A549 treated with Hydrocortisone at 1 μM for 4 hours (cell line): ENCODE results near the gene SMTNL2. TPM values are rescaled to one million over a fixed set of nuclear protein-coding genes. Genes with fewer than 3 reads are reported as not detected.

ENCODE experiments used
- total RNA-seq: library from RNA; stranded (reverse); fragments of 200-300 nt; extraction: Qiagen RNA extraction; gene quantifications from 5 replicates; pipeline ENCODE4 v1.2.3, GENCODE V29; 2022

SMTNL2 gene
- total RNA-seq = 0.18 to 0.77 TPM (median 0.40 TPM) in 5 replicates

DNA sequence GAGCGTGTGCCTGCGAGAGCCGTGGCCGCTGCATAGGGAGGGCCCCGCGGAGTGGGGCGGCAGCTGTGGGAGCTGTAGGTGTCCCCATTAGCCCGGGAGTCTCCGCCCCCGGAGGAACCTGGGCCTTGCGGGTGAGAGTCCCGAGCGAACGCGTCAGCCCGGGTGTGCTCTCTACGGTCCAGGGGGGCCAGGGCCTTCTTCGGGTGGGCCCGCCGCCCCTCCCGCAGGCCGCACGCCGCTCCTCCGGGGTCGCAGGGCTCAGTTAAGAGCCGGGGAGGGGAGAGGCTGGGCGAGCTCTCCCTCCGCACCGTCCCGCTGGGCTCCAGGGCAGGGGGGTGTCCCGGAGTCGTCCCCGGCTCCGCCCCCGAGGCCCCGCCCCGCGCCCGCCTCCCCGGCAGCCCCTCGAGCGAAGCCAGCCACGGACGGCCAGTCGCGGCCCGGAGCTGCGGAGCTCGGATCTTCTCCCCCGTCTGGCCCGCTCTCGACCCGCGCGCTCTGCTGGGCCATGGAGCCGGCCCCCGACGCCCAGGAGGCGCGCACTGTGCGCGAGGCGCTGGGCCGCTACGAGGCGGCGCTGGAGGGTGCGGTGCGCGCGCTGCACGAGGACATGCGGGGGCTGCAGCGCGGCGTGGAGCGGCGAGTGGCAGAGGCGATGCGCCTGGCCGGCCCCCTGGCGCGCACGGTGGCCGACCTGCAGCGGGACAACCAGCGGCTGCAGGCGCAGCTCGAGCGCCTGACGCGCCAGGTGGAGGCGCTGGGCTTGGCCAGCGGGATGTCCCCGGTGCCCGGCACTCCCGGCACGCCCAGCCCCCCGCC is at the start of gene SMTNL2:
SMTNL2 (plus strand) TSS at position 429 of the 816 bp plus-strand sequence; CDS start at position 506, 77 bp downstream.

DNA sequence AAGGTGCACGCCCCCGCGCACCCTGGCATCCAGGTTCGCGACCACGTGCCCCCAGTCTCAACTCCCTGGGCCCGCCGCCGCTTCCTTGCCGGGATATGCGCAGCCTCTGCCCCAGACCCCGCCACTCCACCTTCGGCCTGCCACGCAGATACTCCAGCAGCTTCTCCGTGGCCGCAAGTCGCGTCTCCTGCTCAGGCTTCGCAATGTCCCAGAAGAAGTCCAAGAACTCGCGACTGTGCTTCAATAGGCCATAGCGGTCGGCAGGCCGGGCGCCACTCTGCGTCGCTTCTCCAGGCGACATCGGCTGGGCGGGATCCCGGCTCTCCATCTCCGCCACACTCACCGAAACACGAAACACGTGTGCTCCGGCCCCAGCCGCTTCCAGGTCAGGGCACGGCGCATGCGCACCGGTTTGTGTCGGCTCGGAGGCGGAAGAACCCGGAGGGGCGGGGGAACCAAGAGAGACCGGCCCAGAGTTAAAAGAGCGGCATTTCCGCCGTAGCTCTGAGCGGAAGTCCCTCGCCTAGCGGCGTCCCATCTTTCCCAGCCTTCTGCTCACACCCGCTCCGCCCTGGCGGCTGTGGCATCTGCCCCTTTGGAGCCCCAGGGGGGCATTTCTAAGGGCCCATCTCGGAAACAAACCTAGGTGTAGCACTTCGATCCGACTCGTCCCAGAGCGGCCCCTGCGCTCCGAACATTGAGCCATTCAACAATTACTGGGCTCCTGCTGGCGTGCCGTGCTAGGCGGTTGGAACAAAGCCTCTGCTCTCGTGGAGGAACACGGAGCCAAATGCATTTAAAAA is 29.1 kb upstream of the SMTNL2 start, which contains the start of gene MYBBP1A:
MYBBP1A (minus strand) TSS at position 388 of the 803 bp plus-strand sequence; CDS start at position 328, 60 bp downstream.

DNA sequence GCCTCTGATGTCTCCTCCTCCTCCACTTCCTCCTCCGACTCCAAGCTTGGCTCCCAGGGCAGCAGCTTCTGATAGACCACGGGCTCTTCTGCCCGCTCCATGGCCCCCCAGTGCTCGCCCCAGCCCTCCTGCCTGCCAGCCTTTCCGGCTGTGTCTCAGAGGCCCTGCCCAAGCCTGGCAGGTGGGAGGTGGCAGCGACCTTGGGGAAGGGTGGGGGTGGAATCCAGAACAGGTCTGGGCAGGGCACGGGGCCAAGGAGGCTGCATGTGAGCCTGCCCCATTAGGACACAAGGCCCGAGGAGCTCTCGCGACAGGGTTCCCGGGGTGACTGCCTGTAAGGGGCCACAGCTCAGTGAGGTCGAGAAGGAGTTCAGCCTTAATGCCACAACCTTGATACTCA is 23.9 kb upstream of the SMTNL2 start, which contains the start of gene GGT6:
GGT6 (minus strand) TSS at position 157 of the 400 bp plus-strand sequence; CDS start at position 101, 56 bp downstream.

DNA sequence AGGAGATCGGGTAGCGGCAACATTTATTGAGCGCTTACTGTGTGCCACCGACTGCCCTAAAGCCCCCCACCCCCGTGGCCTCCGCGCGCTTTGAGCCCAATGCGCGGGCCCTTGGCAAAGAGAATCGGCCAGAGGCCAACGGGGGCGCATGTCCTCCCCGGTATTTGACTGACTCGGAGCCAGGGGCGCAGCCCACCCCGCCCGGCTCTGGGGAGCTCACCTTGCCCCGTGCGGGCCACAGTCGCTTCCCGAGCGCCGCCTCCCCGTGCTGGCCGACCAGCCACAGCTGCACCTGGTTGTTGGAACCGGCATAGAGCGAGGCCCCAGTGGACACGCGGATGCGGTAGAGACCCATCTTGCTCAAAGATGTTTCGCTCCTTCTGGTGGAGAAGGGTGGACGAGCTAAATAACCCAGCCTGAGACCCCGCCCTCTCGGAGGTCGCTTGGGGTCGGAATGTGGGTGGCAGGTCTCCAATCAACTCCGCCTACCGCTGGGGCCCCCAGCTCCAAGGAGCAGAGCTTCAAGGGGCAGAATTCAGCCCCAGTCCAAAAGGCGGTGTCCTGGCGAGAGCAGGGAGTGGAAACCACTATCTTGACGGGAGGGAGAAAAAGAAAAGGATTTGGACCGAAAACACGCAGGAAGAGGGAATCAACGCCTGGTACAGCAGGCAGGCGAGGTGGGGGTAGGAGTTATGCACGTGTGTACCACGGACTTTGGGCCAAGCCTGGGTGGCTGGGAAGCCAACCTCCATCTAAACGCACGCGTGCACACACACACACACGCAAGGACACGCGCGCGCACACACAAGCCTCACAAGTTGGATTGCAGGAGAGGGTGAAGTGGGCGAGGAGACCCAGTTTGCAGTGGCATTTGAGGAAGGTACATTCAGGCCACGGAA is 57.2 kb downstream of the SMTNL2 start, which contains the start of gene ALOX15:
ALOX15 (minus strand) TSS at position 382 of the 899 bp plus-strand sequence; CDS start at position 355, 27 bp downstream.

Other genes with a start within 250 kb of the SMTNL2 start
- gene UBE2G1, start 217.9 kb upstream of the SMTNL2 start, total RNA-seq = 74.9 to 85.3 TPM (median 80.8 TPM) in 5 replicates
- 0.20 TPM in 1 of 5 replicates, not detected in the others for gene SPNS3, start 150.6 kb upstream of the SMTNL2 start, total RNA-seq
- gene SPNS2, start 85.6 kb upstream of the SMTNL2 start, total RNA-seq = 11.3 to 17.3 TPM (median 12.9 TPM) in 5 replicates
- gene MYBBP1A, start 29.1 kb upstream of the SMTNL2 start, total RNA-seq = 92.8 to 102 TPM (median 99.0 TPM) in 5 replicates
- not detected in 5 replicates for gene GGT6, start 24.0 kb upstream of the SMTNL2 start, total RNA-seq
- 0.08 to 0.28 TPM (median 0.18 TPM) in 5 replicates for gene ALOX15, start 57.1 kb downstream of the SMTNL2 start, total RNA-seq
- gene PELP1, start 119.6 kb downstream of the SMTNL2 start, total RNA-seq = 67.8 to 72.2 TPM (median 71.2 TPM) in 5 replicates
- gene ARRB2, start 126.1 kb downstream of the SMTNL2 start, total RNA-seq = 48.0 to 63.1 TPM (median 54.3 TPM) in 5 replicates
- 36.8 to 42.3 TPM (median 40.0 TPM) in 5 replicates for gene MED11, start 146.9 kb downstream of the SMTNL2 start, total RNA-seq
- 0.31 to 0.51 TPM (median 0.41 TPM) in 5 replicates for gene ZMYND15, start 155.3 kb downstream of the SMTNL2 start, total RNA-seq
- gene CXCL16, start 155.4 kb downstream of the SMTNL2 start, total RNA-seq = 13.6 to 19.1 TPM (median 15.5 TPM) in 5 replicates
- 0.21 to 1.0 TPM (median 0.47 TPM) in 5 replicates for gene TM4SF5, start 187.4 kb downstream of the SMTNL2 start, total RNA-seq
- 0.41 to 1.1 TPM (median 0.74 TPM) in 5 replicates for gene VMO1, start 201.8 kb downstream of the SMTNL2 start, total RNA-seq
- 0.10 TPM in 1 of 5 replicates, not detected in the others for gene GLTPD2, start 204.4 kb downstream of the SMTNL2 start, total RNA-seq
- 442 to 505 TPM (median 483 TPM) in 5 replicates for gene PSMB6, start 211.6 kb downstream of the SMTNL2 start, total RNA-seq
- gene PLD2, start 222.6 kb downstream of the SMTNL2 start, total RNA-seq = 18.9 to 25.3 TPM (median 23.9 TPM) in 5 replicates
- gene MINK1, start 248.8 kb downstream of the SMTNL2 start, total RNA-seq = 47.9 to 64.6 TPM (median 57.9 TPM) in 5 replicates